Esophagus muscularis mucosa (tissue), 4 donors: ENCODE measurements around the gene POC1A. TPM values are rescaled to one million over a fixed set of nuclear protein-coding genes. Genes with fewer than 3 reads are reported as not detected.
"Not testable (repeated sequence)": the region's sequence is repeated elsewhere in the genome, so short reads cannot be mapped to it uniquely, and the experiment has no call there.

Experiments used
- DNase-seq: peaks from one replicate; pipeline ENCODE4 v3.0.0-alpha.2; 2017; ENCODE audit errors: extremely low spot score
- H3K27ac ChIP-seq, 4 donors: fragments of 200-600 bp; sonication (generic); replicated peaks in 1 of 4; 1 replicate in 3 of 4; 2 replicates in 1 of 4; pipeline ENCODE4 v1.5.1; 2016 to 2019; ENCODE audit warnings: mild to moderate bottlenecking in 1 of 4
- H3K27me3 ChIP-seq, 4 donors: fragments of 200-600 bp; sonication (generic); one replicate each; pipeline versions ENCODE4 v1.5.1 to v1.6.0; 2016 to 2019
- H3K36me3 ChIP-seq, 4 donors: fragments of 200-600 bp; sonication (generic); one replicate each; pipeline ENCODE4 v1.5.1; 2016 to 2019
- H3K4me1 ChIP-seq, 4 donors: fragments of 200-600 bp; sonication (generic); one replicate each; pipeline ENCODE4 v1.5.1; 2016 to 2019
- H3K4me3 ChIP-seq, 4 donors: fragments of 200-600 bp; sonication (generic); 1 replicate in 2 of 4; 2 replicates in 2 of 4; pipeline ENCODE4 v1.5.1; 2016 to 2019; ENCODE audit warnings: mild to moderate bottlenecking in 4 of 4, moderate library complexity in 1 of 4
- H3K9me3 ChIP-seq, 4 donors: fragments of 200-600 bp; sonication (generic); 1 replicate in 3 of 4; 2 replicates in 1 of 4; pipeline ENCODE4 v1.5.1; 2016 to 2019
- CTCF ChIP-seq, 3 experiments: fragments of 200-600 bp in 2 of 3; fragments of 450-650 bp in 1 of 3; sonication (generic) in 2 of 3; IDR thresholded peaks; one replicate each; pipeline ENCODE4 v1.5.1; 2017 to 2019; ENCODE audit warnings: antibody characterized with exemption in 3 of 3, mild to moderate bottlenecking in 2 of 3, moderate library complexity in 1 of 3
- EP300 ChIP-seq: sonication (generic); formaldehyde crosslinking; IDR thresholded peaks from one replicate; pipeline ENCODE4 v1.6.1; 2017; ENCODE audit warnings: antibody characterized with exemption
- POLR2A ChIP-seq: fragments of 450-650 bp; IDR thresholded peaks from one replicate; pipeline ENCODE4 v1.6.1; 2017; ENCODE audit warnings: antibody characterized with exemption, moderate library complexity, mild to moderate bottlenecking, low read depth
- POLR2AphosphoS5 ChIP-seq, 2 donors: sonication (generic); formaldehyde crosslinking; IDR thresholded peaks; one replicate each; pipeline ENCODE4 v1.6.1; 2017; ENCODE audit warnings: antibody characterized with exemption in 2 of 2
- WGBS: methylation state at CpG from one replicate; pipeline ENCODE4 v1.1.5; 2018; 5-methylcytosine and 5-hydroxymethylcytosine counted together
- intact Hi-C: fragments of 100-400 bp; cut with DNase I; formaldehyde crosslinking; loops from one replicate; pipeline ENCODE4 v1.15.1; 2023
- total RNA-seq, 4 donors: library from RNA; depleted of rRNA; stranded (reverse); fragments of >200 nt; gene quantifications; one replicate each; pipeline versions ENCODE4 v1.1.0 to v1.2.1, GENCODE V29; 2016

POC1A gene
- total RNA-seq, 4 donors from 2014 or later = 0.71 to 2.1 (median 1.2) TPM

DNA sequence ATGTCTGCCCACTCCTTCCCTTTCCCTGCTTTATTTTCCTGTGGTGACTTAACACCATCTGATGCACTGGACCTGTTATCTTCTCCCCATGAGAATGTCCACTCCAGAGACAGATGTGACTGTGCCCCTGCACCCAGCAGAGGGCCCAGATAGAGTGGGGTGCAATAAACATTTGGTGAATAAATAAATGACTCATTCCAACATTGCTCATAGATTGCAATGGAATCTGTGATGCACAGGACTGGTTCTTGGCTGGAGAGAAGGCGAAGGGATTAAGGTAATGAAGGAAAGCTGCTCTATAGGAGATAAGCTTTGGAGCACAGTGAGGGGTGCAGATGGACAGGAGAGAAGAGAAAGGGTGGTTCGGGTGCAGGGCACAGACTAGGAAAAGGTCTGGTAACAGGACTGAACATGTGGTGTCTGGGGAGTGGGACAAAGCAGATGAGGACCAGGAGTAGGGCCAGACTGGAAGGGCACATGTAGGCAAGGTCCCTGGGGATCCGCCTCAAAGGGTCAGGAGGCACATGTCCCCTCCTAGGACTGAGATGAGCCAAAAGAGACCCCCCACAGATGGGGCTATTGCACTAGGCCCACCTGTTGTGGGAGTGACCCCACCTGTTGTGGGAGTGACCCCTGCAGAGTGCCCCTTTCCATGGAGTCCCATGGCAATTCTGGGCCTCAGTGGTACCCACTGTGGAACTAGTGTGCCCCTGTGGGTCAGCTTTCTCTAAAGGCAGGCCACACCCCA is 17.5 kb upstream of the POC1A start:
- H3K27ac ChIP-seq = no peak overlapping the region
- no peaks in the 10 kb centered on the region for H3K4me1 ChIP-seq
- 86% methylated on average over 3 of the region's 3 CpGs for WGBS
- H3K27me3 ChIP-seq = no peaks in the 10 kb centered on the region
- no peak overlapping the region for H3K4me3 ChIP-seq
- intact Hi-C loops = no loop called here
- H3K9me3 ChIP-seq = no peaks in the 10 kb centered on the region
- TF ChIP-seq POLR2AphosphoS5 (IDR thresholded peaks at IDR 0.05) (no peak), EP300 (no peak), POLR2A (no peak), CTCF (IDR thresholded peaks at IDR 0.05) (no peak)
- no peaks in the 10 kb centered on the region for H3K36me3 ChIP-seq
- DNase-seq = no peak

DNA sequence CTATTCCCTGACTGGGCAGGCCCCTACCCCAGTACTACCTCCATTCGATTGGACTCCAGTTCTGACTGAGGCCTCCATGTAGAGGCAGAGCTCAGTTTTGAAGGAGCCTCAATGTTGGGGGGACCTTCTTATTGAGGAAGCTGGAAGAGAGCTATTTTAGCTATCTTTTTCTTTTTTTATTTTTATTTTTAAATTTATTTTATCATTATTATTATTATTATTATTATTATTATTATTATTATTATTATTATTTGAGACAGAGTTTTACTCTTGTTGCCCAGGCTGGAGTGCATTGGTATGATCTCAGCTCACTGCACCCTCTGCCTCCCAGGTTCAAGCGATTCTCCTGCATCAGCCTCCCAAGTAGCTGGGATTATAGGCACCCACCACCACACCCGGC is 16.0 kb upstream of the POC1A start:
- DNase-seq, intact Hi-C loops: not testable (repeated sequence)
- 97% methylated on average over 3 of the region's 3 CpGs for WGBS

DNA sequence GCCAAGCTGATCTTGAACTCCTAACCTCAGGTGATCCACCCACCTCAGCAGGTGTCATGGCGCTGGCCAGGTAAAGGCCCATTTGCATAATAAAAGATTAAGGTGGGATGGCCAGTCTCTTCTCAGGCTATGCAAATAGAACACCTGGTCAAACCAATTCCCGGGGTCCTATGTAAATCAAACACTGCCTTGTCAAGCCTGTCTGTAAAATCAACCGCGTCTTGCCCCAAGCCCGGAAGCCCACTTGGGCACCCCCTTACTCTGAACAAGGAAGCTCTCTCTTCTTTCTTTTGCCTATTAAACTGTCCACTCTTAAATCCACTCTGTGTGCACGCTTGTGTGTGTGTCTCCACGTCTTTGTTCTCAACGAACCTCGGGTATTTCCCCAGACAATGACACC is 13.0 kb upstream of the POC1A start:
- Histone ChIP-seq H3K27me3 (no peaks in the 10 kb centered on the region), H3K9me3 (no peaks in the 10 kb centered on the region), H3K4me3 (no peak overlapping the region), H3K36me3 (no peaks in the 10 kb centered on the region), H3K27ac (no peak overlapping the region), H3K4me1 (no peaks in the 10 kb centered on the region)
- intact Hi-C loops = no loop called here
- WGBS = 51% methylated on average over 9 of the region's 9 CpGs
- no peak for DNase-seq
- TF ChIP-seq EP300 (no peak), POLR2AphosphoS5 (IDR thresholded peaks at IDR 0.05) (no peak), CTCF (IDR thresholded peaks at IDR 0.05) (no peak), POLR2A (no peak)

More for the DNA sequence above, 16.0 kb upstream of the POC1A start:
- not testable (repeated sequence) for H3K9me3 ChIP-seq, H3K27ac ChIP-seq, H3K27me3 ChIP-seq, H3K4me1 ChIP-seq, H3K4me3 ChIP-seq, H3K36me3 ChIP-seq

DNA sequence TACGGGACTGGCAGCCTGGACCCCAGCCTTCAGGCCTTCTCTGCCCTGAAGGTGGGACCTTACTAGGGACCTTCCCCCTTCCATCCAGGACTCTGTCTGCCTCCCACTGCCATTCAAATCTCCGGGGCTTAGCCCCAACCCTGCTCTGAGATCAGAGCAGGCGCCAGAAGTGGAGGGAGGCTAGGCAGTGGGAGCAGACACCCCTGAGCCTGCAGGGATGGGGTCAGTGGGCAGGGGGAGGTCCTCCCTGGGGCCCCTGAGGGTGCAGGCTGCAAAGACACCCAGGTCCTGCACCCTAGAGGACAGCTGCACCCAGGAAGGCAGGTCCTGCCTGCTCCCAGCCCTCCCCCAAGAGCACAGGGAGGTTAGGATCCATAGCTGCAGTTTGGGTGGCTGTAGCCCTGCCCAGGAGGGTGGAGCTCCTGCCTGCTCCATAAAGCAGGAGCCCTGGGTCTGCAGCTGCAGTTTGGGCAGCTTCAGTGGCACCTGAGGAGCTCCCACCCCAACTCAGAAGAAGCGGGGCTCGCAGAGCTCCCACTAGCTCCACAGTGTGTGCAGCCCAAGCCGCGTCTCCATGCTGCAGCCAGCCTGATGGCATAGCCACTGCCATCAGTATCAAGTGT is 8.1 kb upstream of the POC1A start:
- no peaks in the 10 kb centered on the region for H3K9me3 ChIP-seq
- WGBS = 87% methylated on average over 6 of the region's 7 CpGs
- intact Hi-C loops = no loop called here
- no peak overlapping the region for H3K27ac ChIP-seq
- H3K36me3 ChIP-seq = no peaks in the 10 kb centered on the region
- H3K27me3 ChIP-seq = no peaks in the 10 kb centered on the region
- no peaks in the 10 kb centered on the region for H3K4me1 ChIP-seq
- TF ChIP-seq POLR2AphosphoS5 (IDR thresholded peaks at IDR 0.05) = no peak
- no peak for TF ChIP-seq POLR2A
- TF ChIP-seq CTCF (IDR thresholded peaks at IDR 0.05) = no peak
- TF ChIP-seq EP300 = no peak
- no peak for DNase-seq
- no peak overlapping the region for H3K4me3 ChIP-seq

- no peak for TF ChIP-seq CTCF (IDR thresholded peaks at IDR 0.05)
- no peak for TF ChIP-seq POLR2AphosphoS5 (IDR thresholded peaks at IDR 0.05)
- no peak for TF ChIP-seq EP300
- TF ChIP-seq POLR2A = no peak
- H3K27ac ChIP-seq = no peak overlapping the region
- intact Hi-C loops = no loop called here
- H3K4me3 ChIP-seq = no peak overlapping the region
- no peak for DNase-seq
- H3K4me1 ChIP-seq = peaks cover 4 to 6% (median 6%) of the 10 kb centered on the region in 4 donors
- H3K27me3 ChIP-seq = no peaks in the 10 kb centered on the region
- 25% methylated on average over 1 of the region's 1 CpG for WGBS
- no peaks in the 10 kb centered on the region for H3K9me3 ChIP-seq
- H3K36me3 ChIP-seq = no peaks in the 10 kb centered on the region
Observed at GRCh38 chr3:52159503-52159902, 5.3 kb upstream of the POC1A start.
